GM19193 (cell line): ENCODE results near the gene CSK.

Source experiments
- POLR2A ChIP-seq: IDR thresholded peaks from 4 replicates; pipeline ENCODE4 v1.6.1; 2011; ENCODE audit not compliant: insufficient read depth, insufficient read length; ENCODE audit errors: extremely low read depth

The CSK gene

GRCh38 chr15:74780523-74781430 is 1.1 kb upstream of the CSK start:
- peak; percentile 42 for TF ChIP-seq POLR2A

DNA sequence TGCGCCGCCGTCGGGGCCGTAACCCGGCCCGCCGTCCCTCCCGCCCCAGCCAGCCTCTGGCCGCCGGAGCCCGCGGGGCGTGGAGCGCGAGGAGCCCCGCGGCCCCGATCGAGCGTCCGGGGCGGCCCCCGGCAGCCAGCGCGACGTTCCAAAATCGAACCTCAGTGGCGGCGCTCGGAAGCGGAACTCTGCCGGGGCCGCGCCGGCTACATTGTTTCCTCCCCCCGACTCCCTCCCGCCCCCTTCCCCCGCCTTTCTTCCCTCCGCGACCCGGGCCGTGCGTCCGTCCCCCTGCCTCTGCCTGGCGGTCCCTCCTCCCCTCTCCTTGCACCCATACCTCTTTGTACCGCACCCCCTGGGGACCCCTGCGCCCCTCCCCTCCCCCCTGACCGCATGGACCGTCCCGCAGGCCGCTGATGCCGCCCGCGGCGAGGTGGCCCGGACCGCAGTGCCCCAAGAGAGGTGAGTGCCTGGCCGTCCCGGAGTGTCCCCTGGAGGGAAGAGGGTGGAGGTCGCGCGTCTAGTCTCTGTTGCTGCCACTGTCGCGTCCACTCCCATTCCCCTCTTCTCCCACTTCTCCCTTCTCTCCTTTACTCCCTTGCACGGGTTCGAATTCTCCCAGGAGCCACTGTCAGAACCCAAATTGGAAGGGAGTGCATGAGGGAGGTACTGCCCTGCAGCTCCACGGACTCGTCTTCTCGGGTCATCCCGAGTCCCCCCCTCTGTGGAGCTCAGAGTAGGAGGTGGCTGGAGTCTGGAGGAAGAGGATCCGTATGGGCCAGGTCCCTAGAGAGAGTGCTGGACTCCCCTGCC is 585 bp downstream of the CSK start:
- peak; percentile 15 for TF ChIP-seq POLR2A

GRCh38 chr15:74783072-74783807 is 1.4 kb downstream of the CSK start:
- TF ChIP-seq POLR2A = peak; percentile 47

GRCh38 chr15:74783808-74784175 is 1.9 kb downstream of the CSK start:
- TF ChIP-seq POLR2A = no peak

- peak; percentile 23 for TF ChIP-seq POLR2A
Observed at GRCh38 chr15:74784426-74785193, 2.7 kb downstream of the CSK start.

DNA sequence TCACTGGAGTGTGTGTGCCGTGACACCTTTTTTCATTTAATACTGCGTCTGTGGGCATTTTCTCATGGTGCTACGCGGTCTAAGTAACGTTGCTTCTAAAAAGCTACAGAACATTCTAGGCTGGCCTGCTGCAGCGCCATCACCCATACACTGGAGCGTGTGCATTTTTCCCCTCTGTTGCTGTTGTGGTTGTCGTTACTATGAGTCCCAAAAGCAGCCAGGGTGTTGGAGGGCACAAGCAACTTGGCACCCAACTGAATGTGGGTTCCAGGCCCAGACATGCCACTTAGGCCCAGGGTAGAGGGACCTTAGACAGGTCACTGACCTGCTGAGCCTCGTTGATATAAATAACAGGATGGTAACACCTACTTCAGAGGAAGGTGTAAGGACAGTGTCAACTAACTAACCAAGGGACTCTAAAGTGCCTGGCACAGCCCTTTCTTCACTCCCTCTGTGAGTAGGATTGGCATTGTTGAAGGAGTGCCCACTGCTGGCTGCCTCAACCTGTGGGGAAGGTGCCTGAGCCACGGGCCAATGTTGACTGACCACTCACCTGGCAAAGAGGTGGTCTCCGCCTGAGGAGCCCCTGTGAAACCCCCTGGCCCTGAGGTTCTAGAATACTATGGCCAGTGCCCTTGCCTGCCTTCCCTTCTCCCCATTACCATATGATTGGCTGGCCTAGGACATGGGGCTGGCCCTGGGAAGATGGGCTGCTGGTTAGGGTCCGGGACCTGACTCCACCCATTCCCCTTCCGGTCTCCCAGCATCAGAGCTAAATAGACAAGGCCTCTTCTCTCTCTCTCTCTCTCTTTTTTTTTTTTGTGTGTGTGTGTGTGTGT is 3.5 kb downstream of the CSK start:
- peak; percentile 60 for TF ChIP-seq POLR2A

GRCh38 chr15:74786551-74787165 is 4.8 kb downstream of the CSK start:
- peak; percentile 19 for TF ChIP-seq POLR2A

GRCh38 chr15:74787251-74788041 is 5.6 kb downstream of the CSK start:
- peak; percentile 61 for TF ChIP-seq POLR2A

DNA sequence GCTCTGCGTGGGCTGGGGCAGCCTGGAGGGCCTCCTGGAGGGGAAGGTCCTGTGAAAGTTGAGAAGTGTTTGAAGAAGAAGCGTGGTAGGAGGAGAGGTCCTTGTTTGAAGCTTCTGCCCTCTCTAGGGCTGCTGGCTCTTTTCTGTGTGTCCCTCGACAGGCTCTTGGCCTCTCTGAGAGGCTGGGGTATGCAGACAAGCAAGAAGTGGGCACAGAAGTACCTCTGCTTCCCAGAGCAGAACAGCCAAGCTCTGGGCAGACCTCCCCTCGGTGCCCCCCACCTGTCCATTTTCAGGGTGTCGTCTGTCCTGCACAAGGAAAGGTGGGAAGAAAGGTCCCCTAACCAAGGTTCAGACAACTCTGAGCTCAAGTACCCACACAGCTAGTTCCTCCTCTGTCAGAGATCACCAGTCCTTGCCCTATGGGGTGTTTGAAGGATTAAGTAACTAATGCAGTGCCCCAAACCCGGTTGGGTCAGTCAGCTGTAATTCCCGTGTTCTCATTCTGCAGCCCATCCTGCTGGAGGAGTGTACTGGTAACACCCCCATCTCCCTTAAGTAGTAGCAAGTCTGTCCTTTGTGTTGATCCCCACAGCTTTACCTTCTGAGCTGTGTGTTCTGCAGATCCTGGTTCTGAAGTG is 6.3 kb downstream of the CSK start:
- no peak for TF ChIP-seq POLR2A

DNA sequence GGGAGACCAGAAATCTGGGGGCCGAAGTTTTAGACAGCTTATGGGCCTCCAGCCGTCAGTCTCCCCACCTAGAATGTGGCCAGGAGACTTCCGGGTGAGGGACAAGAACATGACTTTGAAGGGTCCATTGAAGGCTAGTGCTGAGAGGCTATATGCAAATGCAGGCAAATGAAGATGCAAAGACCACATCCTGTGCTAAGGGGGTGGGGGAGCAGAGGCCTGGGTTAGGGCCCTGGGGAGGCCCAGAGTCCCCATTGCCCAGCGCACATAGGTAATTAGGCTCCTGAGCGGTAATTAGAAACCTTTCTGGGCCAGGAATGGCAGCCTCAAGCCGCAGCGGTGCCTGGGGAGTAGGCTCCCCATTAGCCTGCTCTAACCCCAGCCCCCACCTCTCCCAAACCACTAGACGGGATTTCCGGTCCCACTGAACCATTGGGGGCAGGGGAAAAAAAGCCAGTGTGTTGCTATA is 6.8 kb downstream of the CSK start:
- peak; percentile 93 for TF ChIP-seq POLR2A

DNA sequence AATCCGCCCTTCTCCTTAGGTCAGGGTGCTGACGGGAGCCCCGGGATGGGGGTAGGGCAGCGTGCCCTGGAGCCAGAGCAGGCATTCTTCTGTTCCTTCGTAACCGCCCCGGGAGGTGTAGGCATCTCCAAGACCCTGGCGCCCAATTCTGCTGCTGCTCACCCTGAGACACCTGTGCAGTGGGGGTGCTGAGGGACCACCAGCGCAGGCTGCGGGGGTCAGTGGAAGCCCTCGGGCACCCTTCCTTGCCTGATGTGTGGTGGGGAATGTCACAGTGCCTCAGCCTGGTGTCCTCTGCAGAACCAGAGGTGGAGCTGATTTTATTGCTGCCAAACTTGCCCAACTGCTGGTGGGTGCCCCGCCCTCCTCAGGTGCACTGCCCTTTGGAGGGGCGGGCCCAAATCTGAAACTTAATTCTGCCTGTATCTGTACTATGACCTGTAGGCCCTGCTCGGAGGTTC is 7.3 kb downstream of the CSK start:
- peak; percentile 80 for TF ChIP-seq POLR2A

GRCh38 chr15:74789741-74790079 is 7.8 kb downstream of the CSK start:
- TF ChIP-seq POLR2A = no peak
